GM21723 (cell line): ENCODE measurements around the gene TMEM179.
"Not testable (repeated sequence)": the region's sequence is repeated elsewhere in the genome, so short reads cannot be mapped to it uniquely, and the experiment has no call there.

Experiments used
- ATAC-seq: cut with Tn5 transposase; IDR thresholded peaks from one replicate; pipeline ENCODE4 v1.9.1; 2021; ENCODE audit warnings: mild to moderate bottlenecking, moderate library complexity; ENCODE audit not compliant: unreplicated experiment

Gene TMEM179

DNA sequence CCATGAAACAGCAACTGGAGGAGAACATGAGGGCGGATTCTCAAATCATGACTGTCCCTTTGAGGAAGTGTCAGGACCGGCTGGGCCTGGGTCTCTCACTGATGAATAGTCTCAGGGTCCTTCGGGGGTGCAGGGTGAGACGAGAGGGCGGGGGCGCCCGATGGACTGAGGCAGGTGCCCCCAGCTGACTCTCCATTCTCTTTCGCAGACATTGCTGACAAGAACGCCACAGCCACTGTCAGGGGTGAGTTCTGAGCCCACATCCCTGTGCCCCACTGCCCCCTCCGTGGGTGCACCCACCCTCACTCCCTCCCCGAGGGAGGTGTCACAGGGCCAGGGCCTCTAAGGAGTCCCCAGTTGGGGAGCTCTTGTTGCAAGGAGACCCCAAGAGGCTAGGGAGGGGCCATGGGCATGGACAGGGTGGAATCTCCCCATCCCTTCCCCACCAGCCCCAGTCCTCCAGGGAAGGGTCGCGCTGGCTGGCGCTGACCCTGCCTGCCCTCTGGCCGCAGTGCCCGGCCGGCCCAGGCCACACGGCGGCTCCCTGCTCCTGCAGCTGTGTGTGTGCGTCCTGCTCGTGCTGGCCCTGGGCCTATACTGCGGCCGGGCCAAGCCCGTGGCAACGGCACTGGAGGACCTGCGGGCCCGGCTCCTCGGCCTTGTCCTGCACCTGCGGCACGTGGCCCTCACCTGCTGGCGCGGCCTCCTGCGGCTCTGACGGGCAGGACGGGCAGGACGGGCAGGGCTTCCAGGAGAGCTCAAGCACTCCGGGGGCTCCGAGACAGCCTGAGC, 16.3 kb downstream of the TMEM179 start:
- no peak for ATAC-seq

- no peak for ATAC-seq
These were observed 16.9 kb downstream of the TMEM179 start for GRCh38 chr14:104587641-104588040.

DNA sequence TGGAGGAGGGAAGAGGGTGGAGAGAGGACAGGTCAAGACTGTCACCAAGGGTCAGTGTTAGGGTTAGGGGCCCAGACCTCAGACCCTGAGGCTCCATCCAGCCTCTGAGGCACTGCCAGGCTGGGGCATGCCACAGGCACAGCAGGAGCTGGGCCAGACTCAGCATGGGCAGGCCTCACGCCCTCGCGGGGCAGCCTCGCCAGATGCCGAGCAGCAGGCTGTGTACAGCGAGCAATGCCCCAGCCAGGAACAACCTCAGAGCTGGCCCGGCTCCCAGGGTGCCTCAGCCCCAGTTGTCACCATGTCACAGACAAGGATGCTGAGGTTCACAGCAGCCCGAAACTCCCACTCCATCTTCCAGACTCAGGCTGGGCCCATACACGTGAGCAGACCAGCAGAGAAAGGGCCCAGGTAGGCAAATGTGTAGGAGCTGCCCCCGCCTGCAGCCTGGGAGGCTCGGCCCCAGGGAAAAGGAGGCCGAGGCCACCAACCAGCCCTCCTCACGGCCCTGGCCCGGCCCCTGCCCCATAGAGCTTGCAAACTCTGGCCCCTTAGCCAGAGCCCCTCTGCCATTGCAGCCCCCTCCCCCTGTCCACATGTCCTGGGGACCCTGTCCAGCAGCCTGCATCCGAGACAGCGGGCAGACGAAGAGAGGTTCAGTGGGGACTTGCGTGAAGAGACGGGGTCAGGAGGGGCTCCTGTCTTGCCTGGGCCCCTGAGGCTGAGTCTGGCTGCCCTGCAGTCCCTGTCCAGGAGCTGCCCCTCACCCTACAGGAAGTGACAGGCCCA, 17.5 kb downstream of the TMEM179 start:
- no peak for ATAC-seq

- no peak for ATAC-seq
These were observed 18.4 kb downstream of the TMEM179 start for GRCh38 chr14:104585966-104586697.

- ATAC-seq = no peak
These were observed 20.0 kb downstream of the TMEM179 start for GRCh38 chr14:104584557-104584956.

GRCh38 chr14:104583424-104584306, 20.9 kb downstream of the TMEM179 start:
- ATAC-seq = no peak

DNA sequence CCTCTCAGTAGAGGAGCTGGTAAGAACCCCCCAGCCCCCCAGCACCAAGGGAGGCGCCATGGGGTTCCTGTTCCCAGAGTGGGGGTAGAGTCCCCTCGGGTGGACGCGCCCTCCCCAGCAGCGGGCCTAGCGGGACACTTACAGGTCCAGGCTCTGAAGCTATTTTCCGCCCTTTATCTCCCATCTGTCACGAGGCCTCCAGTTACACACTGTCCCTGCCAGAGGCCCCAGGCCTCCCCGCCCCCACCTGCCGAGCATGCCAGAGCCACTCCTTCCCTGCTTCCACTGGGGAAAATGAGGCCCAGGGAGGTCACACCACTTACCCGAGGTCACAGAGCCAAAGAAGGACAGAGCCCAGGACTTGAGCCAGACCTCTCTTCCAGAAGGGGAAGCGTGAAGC, 21.9 kb downstream of the TMEM179 start:
- no peak for ATAC-seq

- no peak for ATAC-seq
These were observed 22.6 kb downstream of the TMEM179 start for GRCh38 chr14:104582005-104582404.

GRCh38 chr14:104581521-104581920, 23.1 kb downstream of the TMEM179 start:
- no peak for ATAC-seq

DNA sequence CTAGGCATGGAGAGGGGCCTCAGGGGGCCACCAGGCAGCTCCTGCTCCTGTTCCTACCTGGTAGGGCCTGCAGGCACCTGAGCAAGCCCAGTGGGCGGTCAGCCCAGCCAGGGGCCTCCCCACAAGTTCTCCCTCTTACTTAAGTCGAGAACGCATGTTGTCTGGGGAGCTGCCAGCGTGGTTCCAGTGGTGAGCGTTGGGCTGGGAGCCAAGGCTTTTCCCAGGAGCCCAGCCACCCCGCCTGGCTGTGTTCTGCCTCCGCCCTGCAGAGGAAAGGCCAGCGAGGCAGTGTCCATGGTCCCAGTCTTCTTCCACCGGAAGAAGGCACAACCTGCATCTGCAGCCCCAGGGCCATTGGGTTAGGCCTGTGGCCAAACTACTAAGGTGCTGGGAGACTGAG, 23.6 kb downstream of the TMEM179 start:
- ATAC-seq = no peak

GRCh38 chr14:104579939-104580338, 24.6 kb downstream of the TMEM179 start:
- ATAC-seq = not testable (repeated sequence)

GRCh38 chr14:104579507-104579906, 25.1 kb downstream of the TMEM179 start, which contains the start of gene C14orf180:
C14orf180 (plus strand) TSS chr14:104579764; CDS start chr14:104586431, 6,667 bp downstream.
- no peak for ATAC-seq

DNA sequence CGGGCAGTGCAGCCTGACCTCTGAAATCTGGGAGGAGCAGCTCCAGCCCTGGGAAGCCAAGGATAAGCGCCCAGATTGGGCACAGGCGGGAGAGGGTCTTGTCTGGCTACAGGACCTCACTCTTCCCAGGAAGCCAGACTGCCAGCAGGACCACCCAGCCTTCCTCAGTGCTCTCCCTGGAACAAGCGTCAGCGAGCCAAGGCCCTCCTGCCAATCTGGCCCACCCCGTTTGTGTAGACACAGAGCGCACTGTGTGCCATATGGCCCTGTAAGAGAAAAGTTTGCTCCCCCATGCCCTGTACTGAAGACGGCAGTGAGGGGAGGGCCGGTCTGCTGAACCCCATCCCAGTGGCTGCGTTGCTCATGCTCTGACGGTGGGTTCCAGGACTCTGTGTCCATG, 26.3 kb downstream of the TMEM179 start:
- no peak for ATAC-seq

GRCh38 chr14:104577847-104578301, 26.7 kb downstream of the TMEM179 start:
- ATAC-seq = no peak

GRCh38 chr14:104577426-104577825, 27.1 kb downstream of the TMEM179 start:
- no peak for ATAC-seq

GRCh38 chr14:104576970-104577332, 27.6 kb downstream of the TMEM179 start:
- ATAC-seq = no peak

DNA sequence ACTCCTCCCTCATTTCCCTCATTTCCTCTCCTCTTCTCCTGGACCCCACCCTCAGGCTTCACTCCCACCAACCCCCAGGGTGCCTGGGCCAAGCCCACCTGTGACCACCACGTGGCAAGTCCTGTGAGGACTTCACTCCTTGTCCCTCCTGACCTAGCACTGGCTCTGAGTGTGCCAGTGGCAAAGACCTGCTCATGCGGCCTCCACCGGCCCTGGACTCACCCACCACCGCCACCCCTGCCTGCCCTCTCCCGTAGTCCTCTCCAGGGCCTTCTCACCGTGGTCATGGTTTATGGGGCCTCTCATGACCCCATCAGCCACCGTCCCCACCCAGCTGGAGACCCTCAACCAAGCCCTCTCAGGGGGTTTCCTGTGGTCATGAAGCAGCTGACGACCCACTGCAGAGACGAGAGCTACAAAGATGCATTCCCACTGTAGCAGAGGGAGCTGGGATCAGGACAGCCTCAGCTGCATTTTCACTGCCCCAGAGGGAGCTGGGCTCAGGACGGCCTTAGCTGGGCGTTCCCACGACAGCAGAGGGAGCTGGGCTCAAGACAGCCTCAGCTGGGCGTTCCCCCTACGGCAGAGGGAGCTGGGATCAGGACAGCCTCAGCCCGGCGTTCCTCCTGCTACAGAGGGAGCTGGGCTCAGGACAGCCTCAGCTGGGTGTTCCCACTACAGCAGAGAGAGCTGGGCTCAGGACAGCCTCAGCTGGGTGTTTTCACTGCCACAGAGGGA, 28.2 kb downstream of the TMEM179 start:
- ATAC-seq = no peak

GRCh38 chr14:104574978-104575583, 29.5 kb downstream of the TMEM179 start:
- ATAC-seq = no peak

GRCh38 chr14:104574536-104574935, 30.0 kb downstream of the TMEM179 start:
- ATAC-seq = no peak
